Uterus (tissue), 2 donors: Measurements from ENCODE around the gene ZBTB18.

Experiments
- POLR2A ChIP-seq, 2 donors: fragments of 450-650 bp; IDR thresholded peaks; one replicate each; pipeline ENCODE4 v1.6.1; 2016; ENCODE audit warnings: antibody characterized with exemption in 2 of 2, mild to moderate bottlenecking in 1 of 2, moderate library complexity in 1 of 2
- TF ChIP-seq, protein P1 (sequence below), 4 experiments: fragments of 200-600 bp in 2 of 4; fragments of 450-650 bp in 2 of 4; sonication (generic) in 2 of 4; IDR thresholded peaks; one replicate each; pipeline ENCODE4 v1.5.1; 2016 to 2019; ENCODE audit warnings: antibody characterized with exemption in 4 of 4, mild to moderate bottlenecking in 2 of 4, moderate library complexity in 1 of 4

DNA sequence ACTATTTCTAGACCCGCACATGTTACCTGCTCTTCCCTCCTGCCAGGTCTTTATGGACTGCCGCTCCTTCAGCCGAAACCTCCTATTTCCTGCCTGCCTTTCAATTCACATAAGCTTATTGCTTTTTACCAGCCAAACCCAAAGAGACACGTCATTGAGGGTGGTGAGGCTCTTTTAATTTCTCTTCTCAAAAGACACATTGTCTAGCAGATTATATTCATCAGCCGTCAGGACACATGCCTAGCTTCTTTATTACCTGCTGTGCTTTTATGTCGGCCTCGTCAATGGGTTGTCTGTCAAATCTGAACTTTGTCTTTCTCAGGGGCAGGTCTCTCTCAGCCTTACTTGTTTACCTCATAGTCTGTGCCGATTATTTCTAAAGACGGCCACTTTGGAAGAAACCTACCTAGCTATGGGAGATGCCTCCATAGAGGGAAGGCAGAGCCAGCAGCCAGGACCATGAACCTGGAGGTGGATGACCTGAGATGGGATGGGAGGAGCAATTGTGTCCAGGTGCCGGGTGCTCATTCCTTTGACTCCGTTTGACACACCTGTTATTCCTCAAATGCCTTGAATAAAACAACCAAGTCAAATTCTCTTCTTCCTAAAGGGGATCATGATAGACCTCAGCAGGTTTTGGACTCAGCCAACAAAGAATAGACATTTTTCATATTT is 42.0 kb downstream of the ZBTB18 start:
- TF ChIP-seq POLR2A (IDR thresholded peaks at IDR 0.05) = no peak
- TF ChIP-seq, protein P1, sequence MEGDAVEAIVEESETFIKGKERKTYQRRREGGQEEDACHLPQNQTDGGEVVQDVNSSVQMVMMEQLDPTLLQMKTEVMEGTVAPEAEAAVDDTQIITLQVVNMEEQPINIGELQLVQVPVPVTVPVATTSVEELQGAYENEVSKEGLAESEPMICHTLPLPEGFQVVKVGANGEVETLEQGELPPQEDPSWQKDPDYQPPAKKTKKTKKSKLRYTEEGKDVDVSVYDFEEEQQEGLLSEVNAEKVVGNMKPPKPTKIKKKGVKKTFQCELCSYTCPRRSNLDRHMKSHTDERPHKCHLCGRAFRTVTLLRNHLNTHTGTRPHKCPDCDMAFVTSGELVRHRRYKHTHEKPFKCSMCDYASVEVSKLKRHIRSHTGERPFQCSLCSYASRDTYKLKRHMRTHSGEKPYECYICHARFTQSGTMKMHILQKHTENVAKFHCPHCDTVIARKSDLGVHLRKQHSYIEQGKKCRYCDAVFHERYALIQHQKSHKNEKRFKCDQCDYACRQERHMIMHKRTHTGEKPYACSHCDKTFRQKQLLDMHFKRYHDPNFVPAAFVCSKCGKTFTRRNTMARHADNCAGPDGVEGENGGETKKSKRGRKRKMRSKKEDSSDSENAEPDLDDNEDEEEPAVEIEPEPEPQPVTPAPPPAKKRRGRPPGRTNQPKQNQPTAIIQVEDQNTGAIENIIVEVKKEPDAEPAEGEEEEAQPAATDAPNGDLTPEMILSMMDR (IDR thresholded peaks at IDR 0.05) = no peak
